Endothelial cell of umbilical vein (primary cell): ENCODE data around the gene BUB1B.

Experiments used
- CTCF ChIP-seq, 2 donors: IDR thresholded peaks; 1 replicate in 1 of 2; 2 replicates in 1 of 2; pipeline ENCODE4 v1.5.1; 2011; ENCODE audit warnings: low read length in 2 of 2, mild to moderate bottlenecking in 2 of 2, moderate library complexity in 2 of 2, control low read depth in 1 of 2, inconsistent platforms in 1 of 2, low read depth in 1 of 2; ENCODE audit not compliant: insufficient read depth in 1 of 2; ENCODE audit errors: extremely low read depth in 1 of 2
- MAX ChIP-seq: IDR thresholded peaks from 2 replicates; pipeline ENCODE4 v1.6.1; 2011; ENCODE audit not compliant: insufficient read depth, insufficient read length
- MYC ChIP-seq: IDR thresholded peaks from one replicate; pipeline ENCODE4 v1.6.1; 2011; ENCODE audit warnings: mild to moderate bottlenecking, low read depth, low read length
- POLR2AphosphoS5 ChIP-seq: IDR thresholded peaks from 2 replicates; pipeline ENCODE4 v1.6.1; 2012; ENCODE audit warnings: low read depth, mild to moderate bottlenecking, control low read depth, low read length, moderate library complexity; ENCODE audit not compliant: insufficient read depth

- no peak for TF ChIP-seq CTCF (IDR thresholded peaks at IDR 0.05; ENCODE audit: extremely low read depth in 1 of 2, insufficient read depth in 1 of 2, low read depth in 1 of 2, low read length in 2 of 2)
- TF ChIP-seq POLR2AphosphoS5: no peak
- TF ChIP-seq MAX: no peak
- no peak for TF ChIP-seq MYC
Observed at GRCh38 chr15:40242601-40243000, 81.7 kb downstream of the BUB1B start.
